ENCODE measurements around the gene TNKS1BP1. TPM values are rescaled to one million over a fixed set of nuclear protein-coding genes. Genes with fewer than 3 reads are reported as not detected.
"Not testable (repeated sequence)": the region's sequence is repeated elsewhere in the genome, so short reads cannot be mapped to it uniquely, and the experiment has no call there.

TNKS1BP1 gene
- total RNA-seq, 1 donor from 2014 or later: 22.1 TPM

DNA sequence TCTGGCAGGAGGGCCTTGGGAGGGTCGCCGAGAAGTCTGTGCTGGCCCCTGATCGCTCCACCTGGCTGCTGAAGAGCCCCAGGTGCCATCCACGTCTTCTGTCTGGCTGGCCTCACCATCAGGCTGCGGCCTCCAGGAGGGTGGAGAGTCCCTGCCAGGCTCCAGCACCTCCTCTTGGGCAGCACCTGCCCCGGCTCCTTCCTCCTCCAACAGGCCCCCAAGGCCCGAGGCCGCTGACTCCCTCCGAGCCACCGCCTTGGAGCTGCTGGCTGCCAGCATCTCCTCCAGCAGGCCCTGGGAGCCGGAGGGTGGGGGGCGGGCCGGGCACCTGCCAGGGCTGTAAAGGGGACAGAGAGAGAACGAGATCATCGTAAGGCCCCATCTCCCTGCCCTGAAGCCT is 22.3 kb downstream of the TNKS1BP1 start:
- no peak overlapping the region for H3K27ac Mint-ChIP-seq
- DNase-seq (ENCODE audit: low spot score): no peak
- intact Hi-C loops (cut with micrococcal nuclease): no loop called here
- no peak overlapping the region for H3K4me3 Mint-ChIP-seq
- peaks cover 2% of the 10 kb centered on the region for H3K27me3 Mint-ChIP-seq (ENCODE audit: insufficient read depth)
- no peaks in the 10 kb centered on the region for H3K4me1 Mint-ChIP-seq (ENCODE audit: low read depth)
- peaks cover 5% of the 10 kb centered on the region for H3K9me3 Mint-ChIP-seq
- peaks cover 28% of the 10 kb centered on the region for H3K36me3 Mint-ChIP-seq (ENCODE audit: low read depth)

GRCh38 chr11:57301711-57302423 is 22.9 kb downstream of the TNKS1BP1 start:
- no peak overlapping the region for H3K27ac Mint-ChIP-seq
- peaks cover 2% of the 10 kb centered on the region for H3K27me3 Mint-ChIP-seq (ENCODE audit: insufficient read depth)
- H3K4me3 Mint-ChIP-seq: no peak overlapping the region
- H3K4me1 Mint-ChIP-seq (ENCODE audit: low read depth): no peaks in the 10 kb centered on the region
- peaks cover 5% of the 10 kb centered on the region for H3K9me3 Mint-ChIP-seq
- intact Hi-C loops (cut with micrococcal nuclease): no loop called here
- peaks cover 28% of the 10 kb centered on the region for H3K36me3 Mint-ChIP-seq (ENCODE audit: low read depth)
- no peak for DNase-seq (ENCODE audit: low spot score)

DNA sequence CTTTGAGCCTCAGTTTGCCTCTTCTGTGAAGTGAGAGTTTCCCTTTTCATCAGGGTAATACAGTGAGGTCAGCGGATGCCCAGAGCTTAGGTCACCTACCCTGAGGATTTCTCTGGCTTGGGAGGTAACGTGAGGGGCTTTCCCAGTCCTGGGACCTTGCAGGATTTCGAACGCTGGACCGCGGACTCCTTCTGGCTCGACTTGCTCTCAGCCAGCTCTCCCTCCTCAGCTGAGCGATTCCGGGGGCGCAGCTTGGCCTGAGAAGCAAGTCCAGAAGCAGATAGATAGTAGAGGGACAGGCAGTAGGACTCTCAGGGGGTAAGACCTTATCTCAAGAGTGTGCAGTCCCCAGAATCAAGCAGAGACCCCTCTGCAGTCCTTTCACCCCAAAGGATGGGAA is 24.0 kb downstream of the TNKS1BP1 start:
- Mint-ChIP-seq H3K36me3 (ENCODE audit: low read depth) (peaks cover 28% of the 10 kb centered on the region), H3K27me3 (ENCODE audit: insufficient read depth) (peaks cover 2% of the 10 kb centered on the region), H3K4me3 (no peak overlapping the region), H3K4me1 (ENCODE audit: low read depth) (no peaks in the 10 kb centered on the region), H3K9me3 (peaks cover 5% of the 10 kb centered on the region), H3K27ac (no peak overlapping the region)
- DNase-seq (ENCODE audit: low spot score): no peak
- intact Hi-C loops (cut with micrococcal nuclease): no loop called here

DNA sequence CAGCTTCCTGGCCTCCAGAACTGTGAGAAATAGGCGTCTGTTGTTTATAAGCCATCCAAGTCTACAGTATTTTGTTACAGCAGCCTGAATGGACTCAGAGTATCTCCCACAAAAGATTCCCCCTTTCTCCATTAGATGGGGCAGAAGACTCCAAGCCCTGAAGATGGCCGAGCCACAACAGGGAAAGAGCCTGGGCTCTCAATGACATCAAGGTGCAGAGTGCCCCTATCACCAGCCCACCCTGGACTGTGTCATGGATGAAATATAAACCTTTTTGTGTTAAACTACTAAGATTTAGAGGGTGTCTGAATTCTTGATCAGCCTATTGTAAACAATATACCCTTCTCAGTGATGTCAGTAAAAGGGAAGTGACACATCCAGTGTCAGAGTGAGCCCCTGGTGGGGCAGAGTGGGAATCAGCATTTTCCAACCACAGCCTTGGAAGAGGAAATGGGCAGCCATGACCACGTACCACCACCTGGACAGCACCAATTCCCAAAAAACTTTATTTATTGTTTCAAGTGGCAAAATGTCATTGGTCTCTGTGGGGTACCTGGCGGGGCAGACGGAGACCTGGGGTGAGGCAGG is 25.5 kb downstream of the TNKS1BP1 start:
- peaks cover 5% of the 10 kb centered on the region for H3K9me3 Mint-ChIP-seq
- no peaks in the 10 kb centered on the region for H3K4me1 Mint-ChIP-seq (ENCODE audit: low read depth)
- intact Hi-C loops (cut with micrococcal nuclease): no loop called here
- H3K27me3 Mint-ChIP-seq (ENCODE audit: insufficient read depth): peaks cover 2% of the 10 kb centered on the region
- no peak for DNase-seq (ENCODE audit: low spot score)
- H3K27ac Mint-ChIP-seq: no peak overlapping the region
- peaks cover 28% of the 10 kb centered on the region for H3K36me3 Mint-ChIP-seq (ENCODE audit: low read depth)
- H3K4me3 Mint-ChIP-seq: no peak overlapping the region

- DNase-seq (ENCODE audit: low spot score): no peak
- H3K27me3 Mint-ChIP-seq (ENCODE audit: insufficient read depth): peaks cover 2% of the 10 kb centered on the region
- H3K36me3 Mint-ChIP-seq (ENCODE audit: low read depth): peaks cover 26% of the 10 kb centered on the region
- H3K4me1 Mint-ChIP-seq (ENCODE audit: low read depth): no peaks in the 10 kb centered on the region
- intact Hi-C loops (cut with micrococcal nuclease): no loop called here
- H3K9me3 Mint-ChIP-seq: peaks cover 5% of the 10 kb centered on the region
- no peak overlapping the region for H3K27ac Mint-ChIP-seq
- H3K4me3 Mint-ChIP-seq: no peak overlapping the region
These were observed 27.5 kb downstream of the TNKS1BP1 start for GRCh38 chr11:57297221-57297620.

DNA sequence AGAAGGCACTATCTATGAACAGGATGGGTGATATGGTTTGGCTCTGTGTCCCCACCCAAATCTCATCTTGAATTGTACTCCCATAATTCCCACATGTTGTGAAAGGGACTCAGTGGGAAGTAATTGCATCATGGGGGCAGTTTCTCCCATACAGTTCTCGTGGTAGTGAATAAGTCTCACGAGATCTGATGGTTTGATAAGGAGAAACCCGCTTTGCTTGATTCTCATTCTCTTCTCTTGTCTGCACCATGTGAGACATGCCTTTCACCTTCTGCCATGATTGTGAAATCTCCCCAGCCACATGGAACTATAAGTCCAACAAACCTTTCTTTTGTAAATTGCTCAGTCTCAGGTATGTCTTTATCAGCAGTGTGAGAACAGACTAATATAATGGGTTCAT is 28.5 kb downstream of the TNKS1BP1 start:
- intact Hi-C loops (cut with micrococcal nuclease); H3K9me3 Mint-ChIP-seq; H3K27ac Mint-ChIP-seq; H3K27me3 Mint-ChIP-seq (ENCODE audit: insufficient read depth); DNase-seq (ENCODE audit: low spot score); H3K4me1 Mint-ChIP-seq (ENCODE audit: low read depth); H3K4me3 Mint-ChIP-seq: not testable (repeated sequence)
- peaks cover 21% of the 10 kb centered on the region for H3K36me3 Mint-ChIP-seq (ENCODE audit: low read depth)

- peaks cover 3% of the 10 kb centered on the region for H3K9me3 Mint-ChIP-seq
- no peaks in the 10 kb centered on the region for H3K4me1 Mint-ChIP-seq (ENCODE audit: low read depth)
- no peak overlapping the region for H3K4me3 Mint-ChIP-seq
These were observed 30.3 kb downstream of the TNKS1BP1 start for GRCh38 chr11:57294225-57295131.

GRCh38 chr11:57290288-57290687 is 34.5 kb downstream of the TNKS1BP1 start:
- peaks cover 4% of the 10 kb centered on the region for H3K27me3 Mint-ChIP-seq (ENCODE audit: insufficient read depth)
- DNase-seq (ENCODE audit: low spot score): no peak
- H3K9me3 Mint-ChIP-seq: no peaks in the 10 kb centered on the region
- intact Hi-C loops (cut with micrococcal nuclease): no loop called here
- H3K4me1 Mint-ChIP-seq (ENCODE audit: low read depth): no peaks in the 10 kb centered on the region
- no peak overlapping the region for H3K4me3 Mint-ChIP-seq
- no peak overlapping the region for H3K27ac Mint-ChIP-seq
- H3K36me3 Mint-ChIP-seq (ENCODE audit: low read depth): no peaks in the 10 kb centered on the region

More at GRCh38 chr11:57294225-57295131, 30.3 kb downstream of the TNKS1BP1 start:
- peaks cover 5% of the 10 kb centered on the region for H3K27me3 Mint-ChIP-seq (ENCODE audit: insufficient read depth)
- DNase-seq (ENCODE audit: low spot score): no peak
- peaks cover 9% of the 10 kb centered on the region for H3K36me3 Mint-ChIP-seq (ENCODE audit: low read depth)
- intact Hi-C loops (cut with micrococcal nuclease): no loop called here
- H3K27ac Mint-ChIP-seq: no peak overlapping the region

DNA sequence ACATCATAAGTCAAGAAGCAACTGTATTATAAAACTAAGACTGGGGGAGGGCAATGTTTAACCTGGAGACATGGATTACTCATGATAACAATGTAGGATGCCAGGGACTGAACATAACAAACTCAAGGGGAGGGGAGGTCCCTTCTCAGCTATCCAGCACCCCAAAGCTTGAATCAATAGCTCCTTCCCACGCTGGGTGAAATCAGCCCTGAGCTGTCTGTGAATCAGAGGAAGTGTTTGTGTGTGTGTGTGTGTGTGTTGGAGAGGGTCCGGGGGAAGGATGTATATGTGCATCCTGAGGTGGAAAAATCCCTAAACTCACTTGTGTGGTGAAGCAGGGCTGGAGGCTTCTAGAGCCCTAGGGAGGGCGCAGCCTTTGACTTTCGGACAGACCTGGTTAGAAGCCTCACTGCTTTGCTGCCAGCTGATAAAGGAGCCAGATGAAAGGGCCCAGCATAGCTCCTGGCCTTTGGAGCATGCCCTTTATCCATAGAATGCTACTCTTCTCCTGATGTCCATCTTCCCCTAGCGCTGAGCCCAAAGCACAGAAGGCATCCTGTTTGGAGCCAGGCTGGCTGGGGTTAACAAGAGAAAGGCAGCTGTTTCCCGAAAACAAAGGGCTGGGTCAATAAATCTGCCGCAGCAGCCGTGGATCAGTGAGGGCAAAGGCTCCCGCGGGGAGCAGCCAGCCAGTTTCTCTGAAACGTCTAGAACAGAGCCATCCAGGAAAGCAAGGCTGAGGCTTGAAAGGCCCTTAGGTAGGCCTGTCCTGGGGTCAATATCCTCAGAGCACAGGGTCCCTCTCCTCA is 35.8 kb downstream of the TNKS1BP1 start:
- no peak overlapping the region for H3K27ac Mint-ChIP-seq
- intact Hi-C loops (cut with micrococcal nuclease): no loop called here

GRCh38 chr11:57287884-57288283 is 36.9 kb downstream of the TNKS1BP1 start:
- Mint-ChIP-seq H3K9me3 (no peaks in the 10 kb centered on the region), H3K4me3 (no peak overlapping the region), H3K27me3 (ENCODE audit: insufficient read depth) (peaks cover 4% of the 10 kb centered on the region), H3K4me1 (ENCODE audit: low read depth) (no peaks in the 10 kb centered on the region), H3K27ac (no peak overlapping the region), H3K36me3 (ENCODE audit: low read depth) (no peaks in the 10 kb centered on the region)
- no peak for DNase-seq (ENCODE audit: low spot score)
- intact Hi-C loops (cut with micrococcal nuclease): no loop called here

More for the DNA sequence above, 35.8 kb downstream of the TNKS1BP1 start:
- Mint-ChIP-seq H3K36me3 (ENCODE audit: low read depth) (no peaks in the 10 kb centered on the region), H3K27me3 (ENCODE audit: insufficient read depth) (peaks cover 4% of the 10 kb centered on the region), H3K4me3 (no peak overlapping the region), H3K9me3 (no peaks in the 10 kb centered on the region), H3K4me1 (ENCODE audit: low read depth) (no peaks in the 10 kb centered on the region)
- DNase-seq (ENCODE audit: low spot score): no peak

DNA sequence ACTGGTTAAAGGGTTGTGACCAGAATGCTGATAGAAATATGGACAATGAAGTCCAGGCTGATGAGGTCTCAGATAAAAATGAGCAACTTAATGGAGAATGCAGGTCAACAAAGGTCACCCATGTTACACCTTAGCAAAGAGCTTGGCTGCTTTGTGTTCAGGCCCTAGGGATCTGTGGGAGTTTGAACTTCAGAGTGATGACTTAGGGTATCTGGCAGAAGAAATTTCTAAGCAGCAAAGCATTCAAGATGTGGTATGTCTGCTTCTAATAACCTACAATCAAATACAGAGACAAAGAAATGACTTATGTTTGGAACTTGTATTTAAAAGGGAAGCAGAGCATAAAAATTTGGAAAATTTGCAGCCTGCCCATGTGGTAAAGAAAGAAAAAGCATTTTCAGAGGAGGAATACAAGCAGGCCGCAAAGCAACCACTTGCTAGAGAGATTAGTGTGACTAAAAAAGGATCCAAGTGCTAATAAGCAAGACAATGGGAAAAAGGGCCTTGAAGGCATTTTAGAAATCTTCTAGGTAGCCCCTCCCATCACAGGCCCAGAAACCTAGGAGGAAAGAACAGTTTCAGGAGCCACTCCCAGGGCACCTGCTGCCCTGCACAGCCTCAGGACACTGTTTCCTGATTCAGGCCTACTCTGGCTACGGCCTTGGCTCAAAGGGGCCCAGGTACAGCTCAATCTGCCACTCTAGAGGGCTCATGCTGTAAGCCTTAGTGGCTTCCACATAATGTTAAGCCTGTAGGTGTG is 41.3 kb downstream of the TNKS1BP1 start:
- intact Hi-C loops (cut with micrococcal nuclease): no loop called here

DNA sequence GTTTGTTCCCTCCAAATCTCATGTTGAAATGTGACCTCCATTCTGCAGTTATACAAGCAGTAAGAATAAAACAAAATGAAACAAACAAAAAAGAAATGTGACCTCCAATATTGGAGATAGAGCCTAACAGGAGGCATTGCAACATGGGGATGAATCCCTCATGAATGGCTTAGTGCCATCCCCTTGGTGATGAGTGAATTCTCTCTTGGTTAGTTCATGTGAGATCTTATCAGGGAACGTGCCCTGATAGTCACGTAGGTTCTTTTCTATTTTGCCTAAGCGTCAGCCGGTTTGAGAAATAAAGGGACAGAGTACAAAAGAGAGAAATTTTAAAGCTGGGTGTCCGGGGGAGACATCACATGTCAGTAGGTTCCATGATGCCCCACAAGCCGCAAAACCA is 43.2 kb downstream of the TNKS1BP1 start:
- H3K27me3 Mint-ChIP-seq (ENCODE audit: insufficient read depth); H3K4me1 Mint-ChIP-seq (ENCODE audit: low read depth); intact Hi-C loops (cut with micrococcal nuclease); DNase-seq (ENCODE audit: low spot score); H3K4me3 Mint-ChIP-seq; H3K36me3 Mint-ChIP-seq (ENCODE audit: low read depth); H3K27ac Mint-ChIP-seq; H3K9me3 Mint-ChIP-seq: not testable (repeated sequence)

More for the DNA sequence above, 41.3 kb downstream of the TNKS1BP1 start:
- Mint-ChIP-seq H3K9me3 (no peaks in the 10 kb centered on the region), H3K27ac (no peak overlapping the region), H3K36me3 (ENCODE audit: low read depth) (no peaks in the 10 kb centered on the region), H3K4me1 (ENCODE audit: low read depth) (no peaks in the 10 kb centered on the region), H3K4me3 (no peak overlapping the region), H3K27me3 (ENCODE audit: insufficient read depth) (peaks cover 2% of the 10 kb centered on the region)
- DNase-seq (ENCODE audit: low spot score): no peak
